Measurements from ENCODE around the gene HSPG2.

HSPG2 gene

DNA sequence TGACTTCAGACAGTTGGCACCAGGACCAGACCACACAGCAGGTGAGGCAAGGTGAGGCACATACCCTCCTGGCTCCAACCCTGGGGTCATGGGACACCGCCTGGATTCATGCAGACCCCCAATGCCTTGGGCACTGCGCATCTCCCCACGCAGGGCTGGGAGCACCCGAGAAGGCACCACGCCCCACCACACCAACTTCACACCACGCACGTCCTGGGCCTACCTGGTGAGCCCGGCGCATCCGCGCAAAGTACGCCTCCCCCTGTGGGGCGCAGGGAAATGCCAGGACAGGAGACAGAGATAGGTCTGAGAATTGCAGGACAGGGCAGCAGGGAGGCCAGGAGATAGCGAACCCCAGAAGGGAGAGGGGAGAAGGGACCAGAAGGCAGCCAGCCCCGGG, 66.5 kb downstream of the HSPG2 start:
- Histone ChIP-seq H3K27ac (replicated peaks) (no peak overlapping the region), H3K4me3 (replicated peaks; ENCODE audit: insufficient read depth, low read length) (no peak overlapping the region), H3K27me3 (ENCODE audit: insufficient read depth, poor library complexity, severe bottlenecking) (no peaks in the 10 kb centered on the region)
- DNase-seq (ENCODE audit: low read depth in 1 of 2, low spot score in 1 of 2) = no peak
- TF ChIP-seq, protein P1, sequence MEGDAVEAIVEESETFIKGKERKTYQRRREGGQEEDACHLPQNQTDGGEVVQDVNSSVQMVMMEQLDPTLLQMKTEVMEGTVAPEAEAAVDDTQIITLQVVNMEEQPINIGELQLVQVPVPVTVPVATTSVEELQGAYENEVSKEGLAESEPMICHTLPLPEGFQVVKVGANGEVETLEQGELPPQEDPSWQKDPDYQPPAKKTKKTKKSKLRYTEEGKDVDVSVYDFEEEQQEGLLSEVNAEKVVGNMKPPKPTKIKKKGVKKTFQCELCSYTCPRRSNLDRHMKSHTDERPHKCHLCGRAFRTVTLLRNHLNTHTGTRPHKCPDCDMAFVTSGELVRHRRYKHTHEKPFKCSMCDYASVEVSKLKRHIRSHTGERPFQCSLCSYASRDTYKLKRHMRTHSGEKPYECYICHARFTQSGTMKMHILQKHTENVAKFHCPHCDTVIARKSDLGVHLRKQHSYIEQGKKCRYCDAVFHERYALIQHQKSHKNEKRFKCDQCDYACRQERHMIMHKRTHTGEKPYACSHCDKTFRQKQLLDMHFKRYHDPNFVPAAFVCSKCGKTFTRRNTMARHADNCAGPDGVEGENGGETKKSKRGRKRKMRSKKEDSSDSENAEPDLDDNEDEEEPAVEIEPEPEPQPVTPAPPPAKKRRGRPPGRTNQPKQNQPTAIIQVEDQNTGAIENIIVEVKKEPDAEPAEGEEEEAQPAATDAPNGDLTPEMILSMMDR (IDR thresholded peaks at IDR 0.05; ENCODE audit: insufficient read depth, low read length) = no peak
- TF ChIP-seq, protein P2, sequence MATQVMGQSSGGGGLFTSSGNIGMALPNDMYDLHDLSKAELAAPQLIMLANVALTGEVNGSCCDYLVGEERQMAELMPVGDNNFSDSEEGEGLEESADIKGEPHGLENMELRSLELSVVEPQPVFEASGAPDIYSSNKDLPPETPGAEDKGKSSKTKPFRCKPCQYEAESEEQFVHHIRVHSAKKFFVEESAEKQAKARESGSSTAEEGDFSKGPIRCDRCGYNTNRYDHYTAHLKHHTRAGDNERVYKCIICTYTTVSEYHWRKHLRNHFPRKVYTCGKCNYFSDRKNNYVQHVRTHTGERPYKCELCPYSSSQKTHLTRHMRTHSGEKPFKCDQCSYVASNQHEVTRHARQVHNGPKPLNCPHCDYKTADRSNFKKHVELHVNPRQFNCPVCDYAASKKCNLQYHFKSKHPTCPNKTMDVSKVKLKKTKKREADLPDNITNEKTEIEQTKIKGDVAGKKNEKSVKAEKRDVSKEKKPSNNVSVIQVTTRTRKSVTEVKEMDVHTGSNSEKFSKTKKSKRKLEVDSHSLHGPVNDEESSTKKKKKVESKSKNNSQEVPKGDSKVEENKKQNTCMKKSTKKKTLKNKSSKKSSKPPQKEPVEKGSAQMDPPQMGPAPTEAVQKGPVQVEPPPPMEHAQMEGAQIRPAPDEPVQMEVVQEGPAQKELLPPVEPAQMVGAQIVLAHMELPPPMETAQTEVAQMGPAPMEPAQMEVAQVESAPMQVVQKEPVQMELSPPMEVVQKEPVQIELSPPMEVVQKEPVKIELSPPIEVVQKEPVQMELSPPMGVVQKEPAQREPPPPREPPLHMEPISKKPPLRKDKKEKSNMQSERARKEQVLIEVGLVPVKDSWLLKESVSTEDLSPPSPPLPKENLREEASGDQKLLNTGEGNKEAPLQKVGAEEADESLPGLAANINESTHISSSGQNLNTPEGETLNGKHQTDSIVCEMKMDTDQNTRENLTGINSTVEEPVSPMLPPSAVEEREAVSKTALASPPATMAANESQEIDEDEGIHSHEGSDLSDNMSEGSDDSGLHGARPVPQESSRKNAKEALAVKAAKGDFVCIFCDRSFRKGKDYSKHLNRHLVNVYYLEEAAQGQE (IDR thresholded peaks at IDR 0.05; ENCODE audit: insufficient replicate concordance, low read depth) = no peak

DNA sequence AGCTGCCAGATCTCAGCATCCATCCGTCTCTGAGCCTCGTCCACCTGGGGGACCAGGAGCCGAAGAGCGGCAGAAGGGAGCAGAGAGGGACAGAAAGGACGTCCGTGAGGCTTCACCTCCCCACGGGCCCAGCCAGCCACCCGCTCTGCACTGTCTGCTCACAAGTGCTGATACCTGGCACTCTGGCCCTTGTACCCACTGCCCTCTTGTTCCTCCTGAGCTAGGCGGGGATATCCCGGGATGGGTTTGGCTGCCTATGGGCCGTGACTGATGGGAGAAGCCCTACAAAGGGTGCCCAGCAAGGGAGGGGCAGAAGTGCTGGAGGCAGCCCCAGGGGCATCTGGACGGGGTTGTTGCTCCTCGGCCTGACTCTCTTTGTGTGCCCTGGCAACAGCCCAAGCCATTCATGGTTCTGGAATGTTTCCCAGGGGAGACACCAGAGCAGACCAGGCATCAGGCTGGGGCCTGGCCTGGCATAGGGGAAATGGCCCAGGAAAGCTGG, 67.4 kb downstream of the HSPG2 start:
- no peaks in the 10 kb centered on the region for H3K27me3 ChIP-seq (ENCODE audit: insufficient read depth, poor library complexity, severe bottlenecking)
- no peak overlapping the region for H3K4me3 ChIP-seq (replicated peaks; ENCODE audit: insufficient read depth, low read length)
- TF ChIP-seq, protein P2 (IDR thresholded peaks at IDR 0.05; ENCODE audit: insufficient replicate concordance, low read depth) = no peak
- TF ChIP-seq, protein P1 (IDR thresholded peaks at IDR 0.05; ENCODE audit: insufficient read depth, low read length) = no peak
- no peak for TF ChIP-seq SPI1 (IDR thresholded peaks at IDR 0.05; ENCODE audit: borderline replicate concordance, low read depth)
- no peak for TF ChIP-seq GABPA (IDR thresholded peaks at IDR 0.05; ENCODE audit: low read depth)
- TF ChIP-seq POLR2AphosphoS5 (IDR thresholded peaks at IDR 0.05; ENCODE audit: low read depth) = no peak
- no peak for DNase-seq (ENCODE audit: low read depth in 1 of 2, low spot score in 1 of 2)
- H3K27ac ChIP-seq (replicated peaks) = no peak overlapping the region

DNA sequence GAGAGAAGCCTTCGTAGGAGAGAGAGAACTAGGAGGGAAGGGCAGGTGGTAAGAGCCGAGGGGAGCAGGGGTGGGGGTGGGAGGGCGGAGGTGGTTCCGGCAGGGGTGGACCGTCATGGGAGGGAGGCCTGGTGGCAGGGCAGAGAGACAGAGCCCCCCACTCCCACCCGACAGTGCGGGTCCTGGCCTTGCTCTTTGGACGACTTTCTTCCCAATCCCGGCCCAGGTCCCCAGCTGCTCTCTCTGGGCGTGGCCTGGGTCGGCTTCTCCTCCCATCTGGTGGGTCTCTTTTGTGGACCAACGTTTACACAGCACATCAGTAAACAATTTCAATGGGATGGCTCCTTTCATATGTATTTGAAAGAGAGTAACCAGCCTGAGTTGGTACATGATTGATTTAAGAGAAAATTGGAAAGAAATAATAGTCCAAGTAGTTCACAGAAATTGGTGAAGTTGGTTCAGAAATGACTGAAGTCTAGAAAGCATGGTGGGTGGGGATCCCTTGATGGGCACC, 68.1 kb downstream of the HSPG2 start:
- Histone ChIP-seq H3K27ac (replicated peaks) (no peak overlapping the region), H3K27me3 (ENCODE audit: insufficient read depth, poor library complexity, severe bottlenecking) (no peaks in the 10 kb centered on the region), H3K4me3 (replicated peaks; ENCODE audit: insufficient read depth, low read length) (no peak overlapping the region)
- DNase-seq (ENCODE audit: low read depth in 1 of 2, low spot score in 1 of 2) = no peak
- TF ChIP-seq GABPA (IDR thresholded peaks at IDR 0.05; ENCODE audit: low read depth) = no peak
- no peak for TF ChIP-seq POLR2AphosphoS5 (IDR thresholded peaks at IDR 0.05; ENCODE audit: low read depth)
- TF ChIP-seq, protein P1 (IDR thresholded peaks at IDR 0.05; ENCODE audit: insufficient read depth, low read length) = no peak
- TF ChIP-seq, protein P2 (IDR thresholded peaks at IDR 0.05; ENCODE audit: insufficient replicate concordance, low read depth) = no peak
- no peak for TF ChIP-seq SPI1 (IDR thresholded peaks at IDR 0.05; ENCODE audit: borderline replicate concordance, low read depth)
